HEK293 (cell line): ENCODE measurements around the gene DDX10.

Experiments
- CTCF ChIA-PET: fragments of 350-600 bp; formaldehyde crosslinking; extraction: SDS; loops from one replicate; lab custom pipeline; 2021; ENCODE audit warnings: antibody characterized with exemption; lab: Yijun Ruan, JAX
- POLR2A ChIA-PET: fragments of 300-600 bp; formaldehyde crosslinking; extraction: SDS; loops from one replicate; lab custom pipeline; 2020; ENCODE audit warnings: antibody characterized with exemption, inconsistent platforms; lab: Yijun Ruan, JAX
- H3K27ac ChIP-seq: fragments of 200-500 bp; sonication (Bioruptor generic); 2 replicates; pipeline ENCODE4 v1.5.1; 2014; ENCODE audit warnings: low read depth, low read length, control low read depth, inconsistent platforms; ENCODE audit errors: extremely low read depth
- H3K36me3 ChIP-seq, 2 experiments: fragments of 200-500 bp in 1 of 2; sonication (Bioruptor generic) in 1 of 2; 1 replicate in 1 of 2; 2 replicates in 1 of 2; pipeline ENCODE4 v1.5.1; 2014 to 2017; ENCODE audit warnings: inconsistent platforms in 2 of 2, low read length in 2 of 2; ENCODE audit not compliant: control insufficient read depth in 2 of 2, insufficient read depth in 1 of 2
- H3K4me1 ChIP-seq: fragments of 200-500 bp; sonication (Bioruptor generic); 2 replicates; pipeline ENCODE4 v1.5.1; 2014; ENCODE audit warnings: mild to moderate bottlenecking, low read length, inconsistent platforms; ENCODE audit not compliant: control insufficient read depth, insufficient read depth
- H3K4me3 ChIP-seq: 2 replicates; pipeline ENCODE4 v1.5.1; 2011; ENCODE audit warnings: low read depth, mild to moderate bottlenecking, control low read depth, low read length, moderate library complexity
- H3K9me3 ChIP-seq: fragments of 200-500 bp; sonication (Bioruptor generic); 2 replicates; pipeline ENCODE4 v1.5.1; 2014; ENCODE audit warnings: low read depth, low read length, inconsistent platforms; ENCODE audit not compliant: control insufficient read depth, insufficient read depth
- FEZF1 ChIP-seq: fragments of 450-650 bp; formaldehyde crosslinking; IDR thresholded peaks from 2 replicates; pipeline ENCODE4 v1.5.1; 2016; ENCODE audit warnings: missing biosample characterization, missing genetic modification characterization
- GFI1B ChIP-seq: fragments of 450-650 bp; formaldehyde crosslinking; IDR thresholded peaks from 2 replicates; pipeline ENCODE4 v1.5.1; 2016; ENCODE audit warnings: missing biosample characterization, missing genetic modification characterization
- GLI2 ChIP-seq: fragments of 450-650 bp; formaldehyde crosslinking; IDR thresholded peaks from 2 replicates; pipeline ENCODE4; 2017; ENCODE audit warnings: missing biosample characterization, missing genetic modification characterization, low read depth, borderline replicate concordance
- KLF16 ChIP-seq: fragments of 450-650 bp; formaldehyde crosslinking; IDR thresholded peaks from 2 replicates; pipeline ENCODE4 v1.5.1; 2017; ENCODE audit warnings: missing biosample characterization, missing genetic modification characterization
- OSR2 ChIP-seq: fragments of 450-650 bp; formaldehyde crosslinking; IDR thresholded peaks from 2 replicates; pipeline ENCODE4 v1.5.1; 2016; ENCODE audit warnings: missing biosample characterization, missing genetic modification characterization
- PRDM4 ChIP-seq: fragments of 450-650 bp; formaldehyde crosslinking; IDR thresholded peaks from 2 replicates; pipeline ENCODE4 v1.5.1; 2017; ENCODE audit warnings: missing biosample characterization, missing genetic modification characterization
- ZBTB26 ChIP-seq: fragments of 450-650 bp; formaldehyde crosslinking; optimal IDR thresholded peaks from 2 replicates; pipeline ENCODE3; 2016; ENCODE audit warnings: missing biosample characterization, mild to moderate bottlenecking, missing genetic modification characterization
- ZBTB48 ChIP-seq: fragments of 450-650 bp; formaldehyde crosslinking; IDR thresholded peaks from 2 replicates; pipeline ENCODE4 v1.5.1; 2016; ENCODE audit warnings: missing biosample characterization, missing genetic modification characterization
- ZFP37 ChIP-seq: fragments of 450-650 bp; formaldehyde crosslinking; IDR thresholded peaks from 2 replicates; pipeline ENCODE4 v1.5.1; 2016; ENCODE audit warnings: missing biosample characterization, missing genetic modification characterization
- ZNF10 ChIP-seq: fragments of 450-650 bp; formaldehyde crosslinking; IDR thresholded peaks from 2 replicates; pipeline ENCODE4 v1.5.1; 2017; ENCODE audit warnings: missing biosample characterization, missing genetic modification characterization
- ZNF16 ChIP-seq: fragments of 450-650 bp; formaldehyde crosslinking; IDR thresholded peaks from 2 replicates; pipeline ENCODE4 v1.5.1; 2016; ENCODE audit warnings: low read depth, missing biosample characterization, missing genetic modification characterization
- ZNF174 ChIP-seq: fragments of 450-650 bp; formaldehyde crosslinking; IDR thresholded peaks from 2 replicates; pipeline ENCODE4 v1.5.0; 2017; ENCODE audit warnings: missing biosample characterization, mild to moderate bottlenecking, missing genetic modification characterization
- ZNF335 ChIP-seq: fragments of 450-650 bp; formaldehyde crosslinking; conservative IDR thresholded peaks from 2 replicates; pipeline ENCODE4 v1.5.1; 2016; ENCODE audit warnings: missing biosample characterization, missing genetic modification characterization
- ZNF350 ChIP-seq: fragments of 450-650 bp; formaldehyde crosslinking; IDR thresholded peaks from 2 replicates; pipeline ENCODE4 v1.5.0; 2017; ENCODE audit warnings: missing biosample characterization, mild to moderate bottlenecking, missing genetic modification characterization
- ZNF404 ChIP-seq: fragments of 450-650 bp; formaldehyde crosslinking; IDR thresholded peaks from 2 replicates; pipeline ENCODE4 v1.5.1; 2017; ENCODE audit warnings: missing biosample characterization, missing genetic modification characterization
- ZNF501 ChIP-seq: fragments of 450-650 bp; formaldehyde crosslinking; IDR thresholded peaks from 2 replicates; pipeline ENCODE4 v1.5.1; 2016; ENCODE audit warnings: missing biosample characterization, missing genetic modification characterization
- ZNF621 ChIP-seq: fragments of 450-650 bp; formaldehyde crosslinking; IDR thresholded peaks from 2 replicates; pipeline ENCODE4 v1.5.1; 2017; ENCODE audit warnings: missing biosample characterization, missing genetic modification characterization
- ZNF692 ChIP-seq: fragments of 450-650 bp; formaldehyde crosslinking; IDR thresholded peaks from 2 replicates; pipeline ENCODE4 v1.5.1; 2016; ENCODE audit warnings: missing biosample characterization, missing genetic modification characterization
- ZNF791 ChIP-seq: fragments of 450-650 bp; formaldehyde crosslinking; IDR thresholded peaks from 2 replicates; pipeline ENCODE4 v1.5.1; 2016; ENCODE audit warnings: missing biosample characterization, missing genetic modification characterization
- ZNF792 ChIP-seq: fragments of 450-650 bp; formaldehyde crosslinking; IDR thresholded peaks from 2 replicates; pipeline ENCODE4 v1.5.1; 2016; ENCODE audit warnings: missing biosample characterization, missing genetic modification characterization
- ZNF837 ChIP-seq: fragments of 450-650 bp; formaldehyde crosslinking; IDR thresholded peaks from 2 replicates; pipeline ENCODE4 v1.5.1; 2016; ENCODE audit warnings: missing biosample characterization, missing genetic modification characterization
- ZNF843 ChIP-seq: fragments of 450-650 bp; formaldehyde crosslinking; IDR thresholded peaks from 2 replicates; pipeline ENCODE4 v1.5.1; 2016; ENCODE audit warnings: missing biosample characterization, missing genetic modification characterization
- ZXDB ChIP-seq: fragments of 450-650 bp; formaldehyde crosslinking; IDR thresholded peaks from 2 replicates; pipeline ENCODE4 v1.5.1; 2016; ENCODE audit warnings: missing biosample characterization, missing genetic modification characterization
- TF ChIP-seq, protein P1 (sequence below): fragments of 450-650 bp; formaldehyde crosslinking; IDR thresholded peaks from 2 replicates; pipeline ENCODE4 v1.5.1; 2016; ENCODE audit warnings: missing biosample characterization, missing genetic modification characterization
- TF ChIP-seq, protein P2 (sequence below): fragments of 450-650 bp; formaldehyde crosslinking; IDR thresholded peaks from 2 replicates; pipeline ENCODE4 v1.5.1; 2016; ENCODE audit warnings: missing biosample characterization, missing genetic modification characterization
- TF ChIP-seq, protein P3 (sequence below): fragments of 450-650 bp; formaldehyde crosslinking; IDR thresholded peaks from 2 replicates; pipeline ENCODE4 v1.5.1; 2017; ENCODE audit warnings: missing biosample characterization, missing genetic modification characterization

DDX10 gene

GRCh38 chr11:108859510-108859909 is 194.6 kb downstream of the DDX10 start:
- H3K9me3 ChIP-seq: no peaks in the 10 kb centered on the region
- no peak overlapping the region for H3K4me3 ChIP-seq
- peak; percentile 52 for TF ChIP-seq PRDM4
- no peak for TF ChIP-seq ZNF791 (tag by site-specific recombination)
- TF ChIP-seq ZNF621: no peak
- TF ChIP-seq ZNF16: no peak
- TF ChIP-seq ZNF843: peak; percentile 77
- peak; percentile 61; the same call in 1 of the 2 replicates for TF ChIP-seq ZNF10 (tag by site-specific recombination)
- no peak for TF ChIP-seq ZNF501
- TF ChIP-seq ZNF404 (tag by site-specific recombination): no peak
- TF ChIP-seq FEZF1 (tag by site-specific recombination): peak; percentile 82
- TF ChIP-seq, protein P1, sequence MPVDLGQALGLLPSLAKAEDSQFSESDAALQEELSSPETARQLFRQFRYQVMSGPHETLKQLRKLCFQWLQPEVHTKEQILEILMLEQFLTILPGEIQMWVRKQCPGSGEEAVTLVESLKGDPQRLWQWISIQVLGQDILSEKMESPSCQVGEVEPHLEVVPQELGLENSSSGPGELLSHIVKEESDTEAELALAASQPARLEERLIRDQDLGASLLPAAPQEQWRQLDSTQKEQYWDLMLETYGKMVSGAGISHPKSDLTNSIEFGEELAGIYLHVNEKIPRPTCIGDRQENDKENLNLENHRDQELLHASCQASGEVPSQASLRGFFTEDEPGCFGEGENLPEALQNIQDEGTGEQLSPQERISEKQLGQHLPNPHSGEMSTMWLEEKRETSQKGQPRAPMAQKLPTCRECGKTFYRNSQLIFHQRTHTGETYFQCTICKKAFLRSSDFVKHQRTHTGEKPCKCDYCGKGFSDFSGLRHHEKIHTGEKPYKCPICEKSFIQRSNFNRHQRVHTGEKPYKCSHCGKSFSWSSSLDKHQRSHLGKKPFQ (tag by site-specific recombination): no peak
- TF ChIP-seq ZBTB48 (tag by site-specific recombination): no peak
- TF ChIP-seq OSR2: 0 out of 2 replicates have a peak, but pooled peaks have one; percentile 23
- TF ChIP-seq GLI2 (tag by site-specific recombination): no peak
- TF ChIP-seq ZXDB (tag by site-specific recombination): 0 out of 2 replicates have a peak, but pooled peaks have one; percentile 25
- no peak for TF ChIP-seq ZNF335 (tag by site-specific recombination)
- TF ChIP-seq GFI1B (tag by site-specific recombination): peak; percentile 36; the same call in 1 of the 2 replicates
- H3K4me1 ChIP-seq: no peaks in the 10 kb centered on the region
- ChIA-PET CTCF (no interaction called here), POLR2A (no interaction called here)
- H3K36me3 ChIP-seq: no peaks in the 10 kb centered on the region
- no peak overlapping the region for H3K27ac ChIP-seq

GRCh38 chr11:108863528-108863927 is 198.7 kb downstream of the DDX10 start:
- ChIA-PET CTCF (interaction anchor here (0.5 to 0.7 kb wide), 2 partner anchors 11 to 312 kb away, joined by 3 to 4 read pairs; no protein-coding TSS in a partner anchor), POLR2A (no interaction called here)
- Histone ChIP-seq H3K9me3 (no peaks in the 10 kb centered on the region), H3K4me1 (no peaks in the 10 kb centered on the region), H3K27ac (no peak overlapping the region), H3K4me3 (no peak overlapping the region), H3K36me3 (no peaks in the 10 kb centered on the region)
- TF ChIP-seq, protein P2, sequence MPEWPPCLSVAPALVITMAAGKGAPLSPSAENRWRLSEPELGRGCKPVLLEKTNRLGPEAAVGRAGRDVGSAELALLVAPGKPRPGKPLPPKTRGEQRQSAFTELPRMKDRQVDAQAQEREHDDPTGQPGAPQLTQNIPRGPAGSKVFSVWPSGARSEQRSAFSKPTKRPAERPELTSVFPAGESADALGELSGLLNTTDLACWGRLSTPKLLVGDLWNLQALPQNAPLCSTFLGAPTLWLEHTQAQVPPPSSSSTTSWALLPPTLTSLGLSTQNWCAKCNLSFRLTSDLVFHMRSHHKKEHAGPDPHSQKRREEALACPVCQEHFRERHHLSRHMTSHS (tag by site-specific recombination): no peak
- TF ChIP-seq KLF16 (no peak), ZFP37 (tag by site-specific recombination) (no peak), ZNF792 (no peak), ZNF692 (no peak), ZBTB26 (tag by site-specific recombination) (no peak), ZNF350 (tag by site-specific recombination) (no peak), ZNF837 (tag by site-specific recombination) (no peak), ZNF174 (no peak)
- TF ChIP-seq, protein P3, sequence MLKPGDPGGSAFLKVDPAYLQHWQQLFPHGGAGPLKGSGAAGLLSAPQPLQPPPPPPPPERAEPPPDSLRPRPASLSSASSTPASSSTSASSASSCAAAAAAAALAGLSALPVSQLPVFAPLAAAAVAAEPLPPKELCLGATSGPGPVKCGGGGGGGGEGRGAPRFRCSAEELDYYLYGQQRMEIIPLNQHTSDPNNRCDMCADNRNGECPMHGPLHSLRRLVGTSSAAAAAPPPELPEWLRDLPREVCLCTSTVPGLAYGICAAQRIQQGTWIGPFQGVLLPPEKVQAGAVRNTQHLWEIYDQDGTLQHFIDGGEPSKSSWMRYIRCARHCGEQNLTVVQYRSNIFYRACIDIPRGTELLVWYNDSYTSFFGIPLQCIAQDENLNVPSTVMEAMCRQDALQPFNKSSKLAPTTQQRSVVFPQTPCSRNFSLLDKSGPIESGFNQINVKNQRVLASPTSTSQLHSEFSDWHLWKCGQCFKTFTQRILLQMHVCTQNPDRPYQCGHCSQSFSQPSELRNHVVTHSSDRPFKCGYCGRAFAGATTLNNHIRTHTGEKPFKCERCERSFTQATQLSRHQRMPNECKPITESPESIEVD (tag by site-specific recombination): no peak
